Sciatic nerve (tissue), 2 donors: ENCODE results near the gene ZNF697. TPM values are rescaled to one million over a fixed set of nuclear protein-coding genes. Genes with fewer than 3 reads are reported as not detected.

ENCODE experiments used
- ATAC-seq: fragments of 200-7000 bp; cut with Tn5 transposase; one replicate; pipeline ENCODE4 v1.9.1; 2020; ENCODE audit warnings: mild to moderate bottlenecking, moderate library complexity
- DNase-seq: peaks from one replicate; pipeline ENCODE4 v3.0.0-alpha.2; 2020; ENCODE audit warnings: low spot score
- intact Hi-C: fragments of 100-400 bp; cut with DNase I; formaldehyde crosslinking; loops from one replicate; pipeline ENCODE4 v1.14.2; 2022
- total RNA-seq: library from RNA; stranded (reverse); fragmentation: NEBNext Ultra II Directional; extraction: Animal tissue kit (Norgen Biotek cat#: 25700); gene quantifications from one replicate; pipeline ENCODE4 v1.2.1, GENCODE V29; 2021
- donor health status: DM: no; HTN: no; CAD: no.
- donor health status: DM: no; HTN: no; CAD: no.

Gene ZNF697
- total RNA-seq, 1 donor from 2014 or later: 4.9 TPM

DNA sequence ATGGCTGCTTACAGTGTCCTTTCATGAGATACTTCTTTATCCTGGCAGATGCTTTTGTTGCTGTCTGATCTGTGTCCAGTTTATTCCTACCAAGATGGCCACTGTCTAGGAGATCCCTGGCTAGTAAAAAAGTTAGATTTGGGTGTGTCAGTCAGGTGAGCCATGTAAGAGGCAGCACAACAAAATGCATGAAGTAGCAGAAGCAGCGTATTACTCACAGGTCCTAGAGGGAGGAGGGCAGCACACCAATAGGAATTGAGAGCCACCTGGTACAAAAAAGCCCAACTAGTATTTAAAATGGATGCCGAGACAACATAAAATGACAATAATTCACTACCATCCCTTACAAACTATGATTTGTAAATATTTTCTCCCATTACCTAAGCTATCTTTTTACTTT is 22.8 kb upstream of the ZNF697 start:
- DNase-seq: no peak
- intact Hi-C loops: no loop called here
- ATAC-seq: no peak

DNA sequence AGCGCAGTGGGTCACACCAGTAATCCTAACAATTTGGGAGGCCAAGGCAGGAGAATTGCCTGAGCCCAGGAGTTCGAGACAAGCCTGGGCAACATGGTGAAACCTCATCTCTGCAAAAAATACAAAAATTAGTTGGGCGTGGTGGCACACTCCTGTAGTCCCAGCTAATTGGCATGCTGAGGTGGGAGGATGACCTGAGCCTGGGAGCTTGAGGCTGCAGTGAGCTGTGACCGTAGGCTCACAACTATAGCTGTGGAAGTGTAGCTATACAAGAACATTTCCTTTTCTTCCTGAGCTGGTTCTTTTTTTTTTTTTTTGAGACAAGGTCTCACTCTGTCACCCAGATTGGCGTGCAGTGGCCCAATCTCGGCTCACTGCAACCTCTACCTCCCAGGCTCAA is 19.1 kb upstream of the ZNF697 start:
- intact Hi-C loops: no loop called here
- ATAC-seq: no peak
- DNase-seq: no peak

DNA sequence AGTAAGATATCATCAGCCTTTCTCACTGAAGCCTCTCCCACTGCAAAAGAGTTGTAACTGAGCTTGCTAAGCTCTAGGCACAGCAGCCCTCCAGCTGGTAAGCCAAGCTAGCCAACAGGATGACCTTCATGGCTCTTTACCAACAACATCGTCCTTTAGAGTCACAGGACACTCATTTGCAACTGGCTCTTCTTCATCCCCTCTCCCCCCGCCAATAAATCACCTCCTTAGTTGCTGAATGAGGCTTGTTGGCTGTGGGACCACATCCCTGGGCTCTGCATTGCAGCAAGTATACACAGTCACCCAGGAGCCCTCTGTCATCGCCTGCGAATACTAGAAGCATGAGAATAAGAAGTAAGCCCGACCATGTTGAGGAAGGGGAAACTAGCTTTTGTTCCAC is 16.0 kb upstream of the ZNF697 start:
- intact Hi-C loops: loop anchor here (5.0 kb wide), 1 partner anchor 52 kb away; no protein-coding TSS in a partner anchor
- no peak for ATAC-seq
- no peak for DNase-seq

DNA sequence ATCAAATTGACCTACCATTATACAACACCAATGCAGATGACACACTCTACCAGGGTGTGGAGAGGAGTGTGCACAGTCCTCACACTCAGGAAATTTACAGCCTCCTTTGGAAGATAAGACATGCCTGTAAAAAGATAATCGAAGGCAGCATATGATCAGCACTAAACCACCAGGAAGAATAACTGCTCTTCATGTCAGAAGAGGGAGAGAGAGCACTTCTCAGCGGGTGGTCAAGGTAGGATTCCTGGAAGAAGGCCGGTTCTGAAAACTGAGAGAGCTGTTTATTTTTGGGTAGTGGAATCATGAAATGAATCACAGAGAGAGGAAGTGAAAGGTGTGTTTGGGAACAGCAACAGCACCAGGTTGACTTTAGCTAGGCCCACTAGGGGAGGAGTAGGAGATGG is 14.0 kb upstream of the ZNF697 start:
- ATAC-seq (no peak), DNase-seq (no peak)
- intact Hi-C loops: loop anchor here (5.0 kb wide), 1 partner anchor 50 kb away; no protein-coding TSS in a partner anchor

DNA sequence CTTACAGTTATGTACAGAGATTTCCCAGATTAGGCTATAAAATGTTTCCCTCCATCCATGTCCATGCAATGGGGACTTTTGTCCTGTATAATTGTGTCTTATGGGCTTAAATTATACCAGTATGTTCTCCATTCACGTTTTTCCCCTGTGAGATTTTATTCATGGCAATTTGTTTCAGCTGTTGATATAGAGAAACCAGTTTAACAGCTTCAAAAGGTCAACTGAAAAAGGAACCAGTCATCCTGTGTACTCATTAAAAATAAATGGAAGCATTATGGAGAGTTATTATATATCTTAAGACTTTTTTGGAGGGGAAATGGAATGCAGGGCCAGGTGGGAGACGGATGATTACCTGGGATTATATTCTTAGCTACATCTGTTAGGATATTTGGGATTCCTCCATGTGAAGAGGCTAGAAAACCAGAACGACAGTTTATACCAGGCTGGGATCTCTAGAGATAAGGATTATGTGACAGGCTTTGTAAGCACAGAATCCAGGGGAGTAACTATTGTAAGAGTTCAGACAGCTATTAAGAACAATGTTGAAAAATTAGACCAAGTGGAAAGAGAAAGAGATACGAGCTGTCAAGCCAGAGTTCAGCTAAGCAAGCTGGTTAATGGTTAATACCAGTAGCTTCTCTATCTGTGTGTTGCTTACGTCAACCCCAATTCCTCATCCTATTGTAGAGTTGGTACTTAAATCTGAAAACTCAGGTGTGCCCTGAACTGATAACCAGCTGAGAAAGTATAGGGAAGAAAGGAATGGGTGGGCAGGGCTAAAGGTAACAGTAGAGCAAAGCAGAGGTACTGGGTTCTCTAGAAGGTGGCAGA is 12.4 kb upstream of the ZNF697 start:
- intact Hi-C loops: loop anchor here (5.0 kb wide), 1 partner anchor 48 kb away; no protein-coding TSS in a partner anchor
- DNase-seq: no peak

DNA sequence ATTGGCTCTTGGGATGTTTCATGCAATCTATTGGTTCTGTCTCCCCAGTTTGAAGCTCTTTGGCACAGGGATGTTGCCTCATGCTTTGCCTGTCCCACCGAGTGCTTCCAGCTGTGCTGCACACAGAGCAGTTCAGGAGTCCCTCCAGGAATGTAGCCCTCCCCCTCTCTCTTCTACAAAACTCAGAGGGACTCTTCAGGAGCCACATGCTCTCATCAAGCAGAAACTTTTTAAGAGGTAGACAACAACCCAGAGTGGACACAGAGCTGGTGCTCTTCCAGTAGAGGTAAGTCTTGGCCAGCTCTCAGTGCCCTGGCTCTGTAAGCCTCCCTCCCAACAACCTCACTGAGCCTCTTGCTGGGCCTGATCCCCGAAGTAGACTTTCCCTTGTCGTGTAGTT is 11.6 kb upstream of the ZNF697 start:
- DNase-seq: no peak
- peak; percentile 81 for ATAC-seq
- intact Hi-C loops: loop anchor here (5.0 kb wide), 1 partner anchor 47 kb away; no protein-coding TSS in a partner anchor

More for the DNA sequence above, 12.4 kb upstream of the ZNF697 start:
- ATAC-seq: no peak

DNA sequence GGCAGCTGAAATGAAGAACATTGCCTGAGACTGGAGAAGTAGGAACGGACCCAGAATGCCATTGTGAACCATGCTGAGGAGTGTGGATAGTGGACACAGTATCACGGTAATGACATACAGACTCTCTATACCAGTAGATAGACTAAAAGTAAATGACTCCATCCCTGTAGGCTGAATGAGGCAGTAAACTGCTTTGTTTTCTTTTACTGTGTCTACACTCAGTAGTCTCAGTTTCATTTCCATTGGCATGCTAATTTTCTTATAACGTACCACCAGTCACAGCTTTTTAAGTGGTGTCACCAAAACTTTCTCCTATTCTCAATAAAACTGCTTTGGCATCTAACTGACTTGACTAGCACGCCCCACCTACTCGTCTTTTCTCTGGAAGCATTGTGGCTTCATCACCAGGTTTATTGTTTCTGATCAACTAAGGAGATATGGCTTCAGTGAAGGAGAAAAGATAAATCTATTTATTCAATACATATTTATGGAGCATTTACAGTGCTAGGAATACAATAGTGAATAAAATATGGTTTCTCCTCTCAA is 8.4 kb upstream of the ZNF697 start:
- DNase-seq (no peak), ATAC-seq (no peak)
- intact Hi-C loops: no loop called here

DNA sequence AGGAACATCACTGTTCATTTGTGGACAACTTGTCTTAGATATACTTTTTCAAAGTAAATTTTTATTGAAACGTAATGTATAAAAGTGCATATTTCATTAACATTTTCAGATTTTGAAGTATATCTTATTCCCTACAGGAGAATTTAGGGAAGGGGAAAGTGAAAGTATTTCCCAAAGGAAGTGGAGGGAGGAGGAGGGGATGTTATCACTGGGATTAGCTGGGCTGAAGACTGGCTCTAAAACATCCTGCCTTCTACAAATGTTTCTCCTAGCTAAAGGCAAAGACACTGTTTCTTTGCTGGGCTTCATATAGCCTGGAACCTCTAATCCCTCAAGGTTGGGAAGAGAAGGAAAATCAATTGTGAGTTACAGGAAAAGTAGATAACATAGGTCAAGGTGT is 7.1 kb upstream of the ZNF697 start:
- intact Hi-C loops: no loop called here
- no peak for DNase-seq
- no peak for ATAC-seq

DNA sequence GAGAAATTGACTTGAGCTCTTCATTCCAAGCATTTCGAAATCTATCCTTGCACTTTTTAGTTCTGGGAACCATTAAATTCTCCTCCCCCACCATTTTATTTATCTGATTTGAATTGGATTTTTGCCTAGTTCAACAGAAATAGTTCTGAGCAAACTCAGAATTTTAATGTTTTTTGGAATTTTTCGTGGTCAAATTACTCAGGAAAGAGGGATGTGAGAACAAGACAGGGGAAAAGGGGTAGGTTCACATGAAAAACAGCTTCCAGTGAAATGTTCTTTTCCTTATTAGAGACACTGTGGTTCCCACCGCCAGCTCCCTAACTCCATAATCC is 5.7 kb upstream of the ZNF697 start:
- peak; percentile 76 for ATAC-seq
- intact Hi-C loops: no loop called here
- DNase-seq: no peak

DNA sequence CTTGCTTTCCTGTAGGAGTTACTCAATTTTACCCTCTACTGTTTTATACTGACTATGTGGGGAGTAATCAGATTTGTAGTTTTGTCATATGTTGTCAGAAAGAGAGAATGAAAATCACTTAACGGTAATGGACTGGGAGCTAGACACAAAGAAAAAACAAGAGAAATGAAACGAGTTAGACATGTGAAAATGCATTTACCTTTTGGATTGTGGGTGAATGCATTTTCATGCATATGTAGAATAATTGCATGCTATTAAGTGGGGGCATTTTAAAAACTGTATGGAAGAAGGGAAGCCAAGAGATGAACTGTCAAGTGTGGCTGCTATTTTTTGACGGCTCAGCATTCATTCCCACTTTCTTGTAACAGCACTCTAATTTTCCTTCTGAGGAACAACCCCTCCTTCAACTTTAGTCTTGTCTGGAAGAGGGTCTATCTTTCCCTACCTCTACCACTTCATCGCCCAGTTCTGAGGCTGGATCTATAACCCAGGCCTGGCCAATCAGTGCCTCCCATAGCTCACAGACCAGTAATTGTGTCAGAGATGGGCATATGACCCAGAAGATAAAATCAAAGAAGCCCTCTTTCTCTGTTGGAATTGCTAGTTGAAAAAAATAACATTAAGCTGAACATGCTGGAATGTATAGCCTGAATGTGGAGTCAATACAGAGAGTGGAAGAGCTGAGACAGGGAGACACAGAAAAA is 5.2 kb upstream of the ZNF697 start:
- DNase-seq (no peak), ATAC-seq (peak; percentile 21)
- intact Hi-C loops: no loop called here

DNA sequence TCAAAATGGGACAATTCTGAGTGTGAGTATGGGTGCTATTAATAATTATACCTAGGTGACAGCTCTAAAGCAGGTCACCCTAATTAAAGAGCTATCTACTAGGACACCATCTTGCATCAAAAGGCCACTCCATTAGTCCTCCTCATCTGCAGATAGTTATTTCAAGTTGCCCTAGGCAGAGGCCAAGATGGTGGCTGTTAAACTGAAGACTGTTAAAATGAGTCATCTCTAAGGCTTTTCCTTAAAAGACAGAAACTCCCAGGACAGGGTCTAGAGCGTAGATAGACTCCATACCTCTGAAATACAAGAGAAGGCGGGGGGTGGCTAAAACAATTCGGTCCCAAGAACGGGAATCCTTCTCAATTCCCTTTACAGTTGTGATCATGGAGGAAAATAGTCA is 4.5 kb upstream of the ZNF697 start:
- intact Hi-C loops: no loop called here
- no peak for DNase-seq
- no peak for ATAC-seq

DNA sequence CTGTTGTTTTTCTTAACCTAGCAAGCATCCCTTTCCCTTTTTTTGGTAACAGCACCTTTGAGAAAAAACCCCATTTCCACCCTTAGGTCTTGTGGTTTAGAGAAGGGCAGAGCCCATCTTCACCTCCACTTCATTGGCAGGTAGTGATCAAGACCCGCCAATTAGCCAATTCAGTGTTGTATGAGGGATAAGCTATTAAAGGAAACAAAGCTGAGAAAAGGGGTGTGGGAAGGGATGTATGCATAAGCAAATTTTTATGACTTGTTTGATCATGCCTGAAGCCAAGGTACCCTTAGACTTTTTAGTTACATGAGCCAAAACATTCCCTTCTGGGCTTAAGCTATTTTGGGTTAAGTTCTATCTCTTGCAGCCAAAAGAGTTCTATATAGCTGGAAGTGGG is 3.6 kb upstream of the ZNF697 start:
- no peak for ATAC-seq
- intact Hi-C loops: no loop called here
- no peak for DNase-seq

DNA sequence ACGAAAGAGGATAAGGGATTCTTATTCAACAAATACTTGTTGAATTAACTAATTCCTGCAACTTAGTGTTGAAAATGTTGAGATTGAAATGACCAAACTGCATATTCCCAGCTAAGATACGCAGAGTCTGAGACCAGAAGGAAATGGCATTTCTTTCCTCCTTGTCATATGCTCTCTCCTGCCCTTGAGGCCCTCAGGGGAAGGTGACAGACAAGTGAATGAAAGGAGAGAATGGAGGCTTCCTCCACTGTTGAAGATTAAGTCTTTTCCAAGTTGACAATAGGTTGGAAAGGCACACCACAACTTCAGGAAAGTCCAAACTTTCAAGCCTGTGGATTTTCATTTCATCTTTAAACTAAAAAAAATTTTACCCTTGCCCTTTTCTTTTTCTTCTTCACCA is 3.1 kb upstream of the ZNF697 start:
- ATAC-seq (no peak), DNase-seq (no peak)
- intact Hi-C loops: no loop called here

DNA sequence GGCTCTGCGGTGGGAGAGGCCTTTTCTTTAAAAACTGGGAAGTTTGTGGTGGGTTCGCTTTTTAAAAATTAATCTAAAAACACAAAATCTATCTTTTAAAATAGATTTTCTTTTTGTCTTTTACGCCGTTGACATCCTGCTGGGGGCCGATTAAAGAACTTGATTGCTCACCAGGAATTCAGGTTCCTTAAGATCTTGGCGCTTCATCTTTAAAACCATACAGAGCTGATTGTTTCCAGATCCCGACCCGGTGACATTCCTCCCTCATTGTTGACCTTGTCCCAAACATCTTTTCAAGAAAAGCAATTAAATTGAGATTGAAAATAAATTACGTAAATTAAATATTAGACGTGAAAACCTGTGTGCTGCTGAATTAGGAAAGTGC is 546 bp upstream of the ZNF697 start:
- intact Hi-C loops: no loop called here
- DNase-seq: no peak
- no peak for ATAC-seq

DNA sequence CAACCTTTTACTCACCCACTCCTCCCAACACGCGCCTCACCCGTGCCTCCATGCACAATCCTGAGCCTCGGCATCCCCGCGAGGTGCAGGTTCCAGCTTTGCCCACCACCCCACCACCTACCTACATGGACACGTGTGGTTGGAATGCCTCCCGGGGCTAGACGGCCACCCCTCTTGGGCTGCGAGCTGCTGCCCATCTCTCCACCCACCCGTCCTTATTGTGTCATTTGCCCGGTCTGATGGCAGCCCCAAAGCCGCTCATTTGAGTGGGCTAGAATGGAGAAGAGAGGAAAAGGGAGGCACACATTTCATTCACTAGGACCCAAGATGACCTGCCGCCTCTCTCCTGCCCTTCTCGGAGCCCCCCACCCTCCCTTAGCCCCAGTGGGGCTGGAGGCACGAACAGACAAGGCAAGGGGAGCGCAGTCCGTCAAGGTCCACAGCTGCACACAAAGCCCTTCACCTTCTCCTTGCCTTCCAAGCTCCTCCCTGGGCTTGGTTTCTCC is 785 bp downstream of the ZNF697 start:
- DNase-seq (no peak), ATAC-seq (peak; percentile 34)
- intact Hi-C loops: no loop called here

DNA sequence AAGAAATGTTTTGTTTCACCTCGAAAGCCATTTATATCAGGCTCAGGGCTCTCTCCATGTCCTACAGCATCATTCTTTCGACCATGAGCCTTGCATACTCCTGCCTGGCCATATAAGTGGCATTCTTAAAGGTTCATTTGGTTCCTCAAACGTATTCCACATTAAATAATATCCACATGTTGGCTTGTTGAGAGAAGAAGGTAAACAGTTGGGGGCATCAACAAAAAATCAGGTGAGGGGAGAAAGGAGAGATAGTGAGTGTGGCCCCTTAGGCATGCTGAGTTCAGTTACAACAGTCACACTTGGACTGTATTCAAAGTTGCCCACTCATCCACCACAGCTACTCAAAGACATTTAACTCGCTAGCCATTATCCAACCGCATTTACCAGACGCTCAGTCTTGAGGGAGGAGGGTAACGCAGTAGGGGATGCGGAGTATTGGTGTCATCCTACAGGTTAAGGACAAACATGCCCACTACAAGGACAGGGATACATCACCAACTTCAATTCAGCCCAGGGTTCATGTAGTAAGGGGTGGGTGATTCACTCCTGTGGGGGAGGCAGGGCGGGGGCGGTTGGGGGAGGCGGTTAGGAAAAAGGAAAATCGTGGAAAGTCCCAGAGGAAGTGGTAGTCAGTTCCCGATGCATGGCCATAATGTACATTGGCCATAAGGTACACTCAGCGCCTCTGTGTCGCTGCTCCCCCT is 1.4 kb downstream of the ZNF697 start:
- DNase-seq: no peak
- ATAC-seq: no peak
- intact Hi-C loops: no loop called here

DNA sequence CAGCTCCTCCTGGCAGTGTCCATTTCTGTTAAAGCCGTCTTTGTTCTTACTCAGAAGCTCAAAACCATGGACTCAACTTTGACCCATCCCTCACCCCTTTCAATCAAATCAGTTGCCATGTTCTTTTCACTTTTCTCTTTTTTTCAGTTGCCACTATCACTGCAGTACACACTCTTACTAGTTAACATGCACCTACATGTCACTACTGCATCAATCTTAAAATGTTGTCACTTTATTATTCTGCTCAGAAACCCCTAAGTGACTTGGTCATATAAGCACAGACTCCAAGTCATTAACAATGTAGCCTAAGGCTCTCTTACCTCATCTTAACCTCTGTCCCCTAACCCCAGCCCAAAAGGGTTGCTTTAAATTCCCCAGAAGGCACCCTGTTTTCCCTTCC is 9.0 kb downstream of the ZNF697 start:
- ATAC-seq: no peak
- intact Hi-C loops: no loop called here
- no peak for DNase-seq

DNA sequence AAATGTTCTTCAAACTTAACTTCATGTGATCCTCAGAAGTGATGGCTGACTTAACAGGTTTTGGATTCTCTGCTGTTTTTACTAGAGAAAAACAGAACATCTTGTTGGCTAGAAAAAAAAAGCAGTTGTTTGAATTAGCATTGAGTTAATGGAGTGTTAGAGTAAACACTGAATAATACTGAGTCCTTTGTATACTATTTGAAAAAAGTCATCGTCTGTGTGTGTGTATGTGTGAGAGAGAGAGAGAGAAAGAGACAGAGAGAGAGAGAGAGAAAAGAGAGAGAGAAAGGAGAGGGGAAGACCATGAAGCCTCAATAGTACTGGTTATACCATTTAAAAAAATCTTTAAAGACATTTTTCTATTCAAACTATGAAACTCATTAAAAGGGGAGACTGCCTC is 10.4 kb downstream of the ZNF697 start:
- intact Hi-C loops: no loop called here
- no peak for ATAC-seq
- DNase-seq: no peak

DNA sequence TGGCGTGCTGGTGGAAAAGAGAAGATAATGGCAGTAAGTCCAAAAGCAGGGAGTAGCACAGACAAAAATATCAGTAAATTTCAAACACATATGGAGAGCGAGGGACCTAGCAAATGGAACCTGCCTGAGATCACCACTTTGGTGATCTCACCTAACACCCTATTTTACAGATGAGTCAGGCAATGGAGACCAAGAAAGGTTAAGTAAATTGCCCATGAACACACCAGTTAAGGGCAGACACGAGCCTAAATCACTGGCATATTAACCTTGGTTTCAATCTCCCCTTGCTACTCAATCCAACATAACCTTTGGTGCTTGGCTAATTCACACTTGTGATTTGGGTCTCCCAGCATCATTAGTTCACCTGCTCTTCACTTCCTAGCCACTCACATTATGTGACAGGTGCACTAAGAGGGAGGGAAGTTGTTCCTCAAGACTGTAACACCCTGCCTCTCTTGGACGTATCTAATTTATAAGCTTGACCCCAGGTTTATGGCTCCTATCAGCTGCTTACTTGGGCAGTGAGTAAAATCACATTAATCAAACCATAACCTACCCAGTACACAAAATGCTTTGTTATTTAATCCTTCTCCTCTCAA is 11.5 kb downstream of the ZNF697 start:
- DNase-seq (no peak), ATAC-seq (no peak)
- intact Hi-C loops: no loop called here
